CD4-positive, alpha-beta T cell (primary cell): Measurements from ENCODE around the gene MAP1LC3A. TPM values are rescaled to one million over a fixed set of nuclear protein-coding genes. Genes with fewer than 3 reads are reported as not detected.

ENCODE experiments used
- ATAC-seq: fragments of 200-7000 bp; cut with Tn5 transposase; one replicate; pipeline ENCODE4 v1.10.0; 2022; ENCODE audit warnings: mild to moderate bottlenecking; ENCODE audit not compliant: poor library complexity
- CTCF ChIA-PET: fragments of 350-600 bp; sonication (Branson Sonifier 250); formaldehyde crosslinking; loops from one replicate; lab custom pipeline; 2021; ENCODE audit warnings: antibody characterized with exemption, inconsistent platforms; lab: Charles Lee
- POLR2A ChIA-PET: fragments of 350-600 bp; sonication (Branson Sonifier 250); formaldehyde crosslinking; loops from one replicate; lab custom pipeline; 2021; ENCODE audit warnings: antibody characterized with exemption, inconsistent platforms; lab: Charles Lee
- DNase-seq, 14 experiments: peaks; one replicate each; pipeline ENCODE4 v3.0.0-alpha.2; 2013 to 2020; ENCODE audit warnings: mixed read lengths in 2 of 14
- H3K27ac ChIP-seq, 2 donors: one replicate each; pipeline versions ENCODE4 v1.5.1 to v1.7.0; 2013; ENCODE audit warnings: low read length in 2 of 2, low read depth in 1 of 2, mild to moderate bottlenecking in 1 of 2
- H3K27me3 ChIP-seq, 2 experiments: 1 replicate in 1 of 2; 2 replicates in 1 of 2; pipeline versions ENCODE4 v1.6.1 to v1.7.0; 2013; ENCODE audit warnings: low read length in 2 of 2, control low read depth in 1 of 2, mild to moderate bottlenecking in 1 of 2, moderate library complexity in 1 of 2; ENCODE audit not compliant: insufficient read depth in 2 of 2, control insufficient read depth in 1 of 2
- H3K36me3 ChIP-seq: one replicate; pipeline ENCODE4 v1.6.1; 2013; ENCODE audit warnings: low read length, control low read depth; ENCODE audit not compliant: insufficient read depth
- H3K4me1 ChIP-seq: one replicate; pipeline ENCODE4 v1.6.1; 2013; ENCODE audit warnings: low read length, control low read depth; ENCODE audit not compliant: insufficient read depth
- H3K4me3 ChIP-seq: one replicate; pipeline ENCODE4 v1.5.1; 2013; ENCODE audit warnings: mild to moderate bottlenecking, low read length, moderate library complexity
- H3K9me3 ChIP-seq, 2 experiments: 1 replicate in 1 of 2; 2 replicates in 1 of 2; pipeline versions ENCODE4 v1.6.1 to v1.7.0; 2013; ENCODE audit warnings: low read length in 2 of 2, mild to moderate bottlenecking in 2 of 2, control low read depth in 1 of 2, moderate library complexity in 1 of 2; ENCODE audit not compliant: control insufficient read depth in 1 of 2, insufficient read depth in 1 of 2
- H3K27ac Mint-ChIP-seq: one replicate; pipeline ENCODE4 v1.8.0; 2020; ENCODE audit warnings: mixed read lengths
- H3K27me3 Mint-ChIP-seq: one replicate; pipeline ENCODE4 v1.8.0; 2021; ENCODE audit warnings: mixed read lengths
- H3K36me3 Mint-ChIP-seq: one replicate; pipeline ENCODE4 v1.8.0; 2021; ENCODE audit warnings: low read depth, mixed read lengths
- H3K4me1 Mint-ChIP-seq: one replicate; pipeline ENCODE4 v1.8.0; 2021; ENCODE audit warnings: low read depth, mixed read lengths
- H3K4me3 Mint-ChIP-seq: one replicate; pipeline ENCODE4 v1.8.0; 2020; ENCODE audit warnings: mild to moderate bottlenecking, mixed read lengths
- H3K9me3 Mint-ChIP-seq: one replicate; pipeline ENCODE4 v1.8.0; 2020; ENCODE audit warnings: mixed read lengths
- intact Hi-C, 2 experiments: fragments of 100-400 bp; cut with DNase I in 1 of 2; cut with micrococcal nuclease in 1 of 2; formaldehyde crosslinking; loops; one replicate each; pipeline versions ENCODE4 v1.15.1 to v1.9.0; 2023 to 2025; cut with DNase I, micrococcal nuclease
- total RNA-seq, 174 experiments: library from RNA in 2 of 174; stranded (reverse) in 2 of 174; gene quantifications; one replicate each; pipeline ENCODE4 v1.2.3 and lab custom pipeline; 2021 to 2026
- TF ChIP-seq, protein P1 (sequence below): fragments of 200-600 bp; IDR thresholded peaks from one replicate; pipeline ENCODE4 v1.8.0; 2022; ENCODE audit warnings: antibody characterized with exemption, mild to moderate bottlenecking

MAP1LC3A gene
- total RNA-seq, 2 experiments from 2014 or later = 17.5 to 17.7 TPM

DNA sequence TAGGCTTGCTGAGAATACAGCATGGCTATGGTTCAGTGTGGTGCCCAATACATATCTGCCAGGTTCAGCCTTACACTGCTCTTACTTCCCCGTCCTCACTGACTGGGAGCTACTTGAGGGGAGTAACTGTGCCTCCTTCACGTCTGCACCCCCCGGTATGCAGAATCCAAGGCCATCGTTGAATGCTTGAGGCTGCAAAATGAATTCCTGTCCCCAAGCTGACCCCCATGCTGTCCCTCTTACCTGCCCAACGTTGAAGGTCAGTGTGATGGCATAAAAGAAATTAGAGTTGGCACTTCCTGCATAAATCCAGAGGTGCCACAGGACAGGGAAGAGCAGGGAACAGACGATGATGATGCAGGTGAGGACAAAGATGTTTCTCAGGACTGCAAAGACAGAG, 16.3 kb downstream of the MAP1LC3A start:
- Mint-ChIP-seq H3K4me3 (no peak overlapping the region), H3K4me1 (peaks cover 9% of the 10 kb centered on the region), H3K9me3 (no peaks in the 10 kb centered on the region), H3K27me3 (no peaks in the 10 kb centered on the region), H3K27ac (no peak overlapping the region), H3K36me3 (peaks cover 59% of the 10 kb centered on the region)
- no peak for ATAC-seq
- CTCF ChIA-PET = no interaction called here
- peaks cover 3% of the 10 kb centered on the region for H3K4me1 ChIP-seq
- DNase-seq = no peak
- intact Hi-C loops = no loop called here
- POLR2A ChIA-PET = interaction anchor here (0.6 kb wide), 1 partner anchor 541 kb away, joined by 3 read pairs; no protein-coding TSS in a partner anchor
- H3K36me3 ChIP-seq = peaks cover 26% of the 10 kb centered on the region
- TF ChIP-seq, protein P1, sequence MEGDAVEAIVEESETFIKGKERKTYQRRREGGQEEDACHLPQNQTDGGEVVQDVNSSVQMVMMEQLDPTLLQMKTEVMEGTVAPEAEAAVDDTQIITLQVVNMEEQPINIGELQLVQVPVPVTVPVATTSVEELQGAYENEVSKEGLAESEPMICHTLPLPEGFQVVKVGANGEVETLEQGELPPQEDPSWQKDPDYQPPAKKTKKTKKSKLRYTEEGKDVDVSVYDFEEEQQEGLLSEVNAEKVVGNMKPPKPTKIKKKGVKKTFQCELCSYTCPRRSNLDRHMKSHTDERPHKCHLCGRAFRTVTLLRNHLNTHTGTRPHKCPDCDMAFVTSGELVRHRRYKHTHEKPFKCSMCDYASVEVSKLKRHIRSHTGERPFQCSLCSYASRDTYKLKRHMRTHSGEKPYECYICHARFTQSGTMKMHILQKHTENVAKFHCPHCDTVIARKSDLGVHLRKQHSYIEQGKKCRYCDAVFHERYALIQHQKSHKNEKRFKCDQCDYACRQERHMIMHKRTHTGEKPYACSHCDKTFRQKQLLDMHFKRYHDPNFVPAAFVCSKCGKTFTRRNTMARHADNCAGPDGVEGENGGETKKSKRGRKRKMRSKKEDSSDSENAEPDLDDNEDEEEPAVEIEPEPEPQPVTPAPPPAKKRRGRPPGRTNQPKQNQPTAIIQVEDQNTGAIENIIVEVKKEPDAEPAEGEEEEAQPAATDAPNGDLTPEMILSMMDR = no peak
- H3K4me3 ChIP-seq = no peak overlapping the region
- H3K9me3 ChIP-seq = no peaks in the 10 kb centered on the region
- no peak overlapping the region for H3K27ac ChIP-seq
- no peaks in the 10 kb centered on the region for H3K27me3 ChIP-seq

DNA sequence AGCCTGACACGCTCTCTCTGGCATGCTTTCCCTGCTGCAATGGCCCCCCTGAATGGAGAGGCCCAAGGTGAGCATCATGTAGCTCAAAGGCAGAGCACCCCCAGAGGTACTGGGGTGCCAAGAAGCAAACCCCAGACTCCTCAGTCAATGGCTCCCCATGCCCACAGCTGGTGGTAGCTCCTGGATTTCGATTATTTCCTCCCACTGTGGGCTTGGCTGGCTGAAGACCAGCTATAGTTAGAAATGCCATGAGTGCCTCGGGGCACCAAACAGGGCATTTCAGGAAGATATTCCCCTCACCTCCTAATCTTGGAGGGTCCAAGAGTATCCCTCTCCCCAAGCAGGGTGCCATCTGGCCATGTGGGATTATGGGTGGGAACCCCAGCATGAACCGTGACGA, 16.8 kb downstream of the MAP1LC3A start:
- Mint-ChIP-seq H3K27ac (no peak overlapping the region), H3K36me3 (peaks cover 60% of the 10 kb centered on the region), H3K4me3 (no peak overlapping the region), H3K4me1 (peaks cover 13% of the 10 kb centered on the region), H3K9me3 (no peaks in the 10 kb centered on the region), H3K27me3 (no peaks in the 10 kb centered on the region)
- DNase-seq = no peak
- no peak for ATAC-seq
- H3K4me1 ChIP-seq = peaks cover 7% of the 10 kb centered on the region
- ChIA-PET CTCF (no interaction called here), POLR2A (interaction anchor here (0.6 kb wide), 1 partner anchor 541 kb away, joined by 3 read pairs; no protein-coding TSS in a partner anchor)
- no peak overlapping the region for H3K27ac ChIP-seq
- TF ChIP-seq, protein P1 = no peak
- peaks cover 26% of the 10 kb centered on the region for H3K36me3 ChIP-seq
- H3K4me3 ChIP-seq = no peak overlapping the region
- no peaks in the 10 kb centered on the region for H3K9me3 ChIP-seq
- H3K27me3 ChIP-seq = no peaks in the 10 kb centered on the region
- intact Hi-C loops = no loop called here

DNA sequence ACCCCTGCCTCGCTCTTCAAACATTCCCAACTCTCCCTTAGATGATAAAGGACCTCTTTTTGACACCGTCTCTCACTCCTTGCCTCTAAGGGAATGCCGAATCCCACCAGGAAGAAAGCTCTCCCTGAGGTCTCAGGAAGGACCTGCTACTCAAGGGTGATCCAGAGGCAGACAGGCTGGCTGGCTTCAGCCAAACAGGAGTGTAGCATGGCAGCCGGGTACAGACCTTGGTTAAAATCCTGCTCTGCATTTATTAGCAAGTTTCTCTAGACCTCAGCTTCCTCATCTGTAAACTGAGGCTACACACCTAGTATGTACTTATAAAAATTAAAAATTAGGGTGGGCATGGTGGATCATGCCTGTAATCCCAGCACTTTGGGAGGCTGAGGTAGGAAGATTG, 17.2 kb downstream of the MAP1LC3A start:
- no peak overlapping the region for H3K27ac ChIP-seq
- ChIA-PET CTCF (no interaction called here), POLR2A (no interaction called here)
- no peak overlapping the region for H3K27ac Mint-ChIP-seq
- H3K4me1 Mint-ChIP-seq = peaks cover 18% of the 10 kb centered on the region
- H3K4me3 Mint-ChIP-seq = no peak overlapping the region
- peaks cover 12% of the 10 kb centered on the region for H3K4me1 ChIP-seq
- intact Hi-C loops = no loop called here
- H3K36me3 ChIP-seq = peaks cover 27% of the 10 kb centered on the region
- no peaks in the 10 kb centered on the region for H3K27me3 Mint-ChIP-seq
- no peak overlapping the region for H3K4me3 ChIP-seq
- no peak for ATAC-seq
- no peaks in the 10 kb centered on the region for H3K27me3 ChIP-seq
- H3K9me3 ChIP-seq = no peaks in the 10 kb centered on the region
- TF ChIP-seq, protein P1 = no peak
- DNase-seq = no peak
- H3K36me3 Mint-ChIP-seq = peaks cover 64% of the 10 kb centered on the region
- no peaks in the 10 kb centered on the region for H3K9me3 Mint-ChIP-seq
